Measurements from ENCODE around the gene P3H3.

- TF ChIP-seq CTCF (IDR thresholded peaks at IDR 0.05 in 4 of 5, conservative IDR thresholded peaks at IDR 0.05 in 1 of 5) (no peak), POLR2A (IDR thresholded peaks at IDR 0.05) (no peak)
These were observed 10.5 kb upstream of the P3H3 start for GRCh38 chr12:6817662-6818157.
